HG03442 (cell line): ENCODE measurements around the gene IMP4.

Source experiments
- ATAC-seq: cut with Tn5 transposase; IDR thresholded peaks from one replicate; pipeline ENCODE4 v1.9.1; 2021; ENCODE audit warnings: mild to moderate bottlenecking, moderate library complexity; ENCODE audit not compliant: unreplicated experiment

IMP4 gene

DNA sequence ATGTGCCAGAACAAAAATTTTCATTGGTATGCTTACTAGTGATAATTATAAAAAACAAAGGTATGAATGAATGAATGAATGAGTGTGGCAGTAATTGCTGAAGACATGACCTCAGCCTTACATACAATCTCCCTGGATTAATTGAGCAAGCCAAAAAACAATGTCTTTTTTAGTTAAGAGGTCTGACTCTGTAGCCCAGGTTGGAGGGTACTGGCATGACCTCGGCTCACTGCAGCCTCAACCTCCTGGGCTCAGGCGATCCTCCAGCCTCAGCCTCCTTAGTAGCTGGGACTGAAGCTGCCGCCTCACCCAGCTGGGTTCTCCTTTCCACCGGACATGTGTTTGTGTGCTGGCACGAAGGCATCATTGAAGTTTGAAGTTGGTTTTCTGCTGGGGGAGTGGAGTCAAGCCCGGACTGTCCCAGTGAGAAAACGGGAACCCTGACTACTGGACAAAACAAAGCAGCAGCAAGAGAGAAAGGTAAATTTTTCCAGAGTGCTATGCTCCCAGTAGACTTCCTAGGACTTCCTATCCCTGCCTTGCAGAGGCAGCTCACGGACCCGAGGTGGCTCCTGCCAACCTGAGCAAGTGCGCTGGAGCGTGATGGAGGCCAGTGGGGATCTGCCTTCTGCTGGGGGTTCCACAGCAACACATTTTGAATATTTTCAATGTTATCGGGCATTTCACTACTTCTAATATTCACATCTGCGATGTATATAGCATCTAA, 6.4 kb upstream of the IMP4 start:
- ATAC-seq = no peak

DNA sequence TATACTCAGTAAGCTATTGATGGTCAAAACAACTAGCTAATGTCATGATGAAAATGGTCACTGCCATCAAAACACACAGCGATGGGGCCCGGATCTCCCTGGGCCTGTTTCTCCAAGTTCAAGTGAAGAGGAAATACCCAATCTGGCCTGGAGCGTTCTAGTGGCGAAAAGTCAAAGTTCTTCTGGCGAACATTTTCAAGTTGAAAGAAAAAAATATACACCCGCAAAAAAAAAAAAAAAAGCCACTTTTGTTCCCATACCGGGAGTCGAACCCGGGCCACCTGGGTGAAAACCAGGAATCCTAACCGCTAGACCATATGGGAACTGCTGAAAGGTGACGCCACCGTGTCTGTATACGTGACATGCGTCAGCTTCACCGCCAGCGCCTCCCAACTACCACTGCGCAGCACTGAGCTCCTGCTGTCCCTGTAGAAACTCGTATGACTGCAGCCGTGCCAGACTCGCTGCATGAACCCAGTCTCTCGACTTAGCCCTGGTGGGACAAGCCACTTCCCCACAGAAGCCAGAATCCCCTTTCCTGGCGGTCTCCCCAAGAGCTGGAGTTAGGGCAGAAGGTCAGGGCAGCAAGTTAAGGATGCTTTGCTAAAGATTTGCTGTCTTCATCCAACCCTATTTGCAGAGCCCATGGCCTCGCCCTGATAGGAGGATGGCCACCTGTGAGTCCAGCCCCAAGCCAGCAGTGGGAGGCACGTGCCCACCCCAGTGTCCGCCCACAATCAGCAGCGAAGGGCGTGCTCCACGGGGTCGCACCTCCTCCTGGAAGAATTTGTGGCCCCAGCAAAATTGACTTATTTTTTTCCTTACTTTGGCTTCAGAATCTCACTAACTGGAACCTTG, 5.6 kb upstream of the IMP4 start:
- ATAC-seq = no peak

DNA sequence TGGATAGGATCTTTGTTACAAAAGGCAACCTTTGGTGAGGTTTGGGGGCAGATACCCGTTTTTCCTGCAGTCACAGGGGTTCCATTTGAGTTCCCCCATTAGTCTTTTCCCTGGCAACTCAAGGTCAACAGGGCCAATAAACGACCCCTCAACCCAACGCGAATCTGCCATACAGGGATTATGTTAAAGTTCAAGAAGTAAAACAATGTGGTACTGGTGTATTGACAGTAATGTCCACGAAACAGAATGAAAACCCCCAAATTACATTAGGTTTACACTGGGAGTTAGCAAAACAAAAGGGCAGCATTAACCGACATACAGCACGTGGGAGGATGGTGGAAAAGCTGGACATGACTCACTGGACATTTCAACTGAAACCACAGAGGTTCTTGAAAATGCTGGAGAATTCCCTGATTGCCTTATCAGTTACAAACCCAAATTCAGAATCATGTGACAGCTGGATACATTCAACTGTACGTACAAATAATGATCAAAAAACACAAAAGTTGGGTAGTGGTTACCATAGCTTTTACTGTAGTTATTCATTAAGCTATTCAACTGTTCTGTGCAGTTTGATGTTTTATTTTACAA, 4.9 kb upstream of the IMP4 start:
- ATAC-seq = no peak

DNA sequence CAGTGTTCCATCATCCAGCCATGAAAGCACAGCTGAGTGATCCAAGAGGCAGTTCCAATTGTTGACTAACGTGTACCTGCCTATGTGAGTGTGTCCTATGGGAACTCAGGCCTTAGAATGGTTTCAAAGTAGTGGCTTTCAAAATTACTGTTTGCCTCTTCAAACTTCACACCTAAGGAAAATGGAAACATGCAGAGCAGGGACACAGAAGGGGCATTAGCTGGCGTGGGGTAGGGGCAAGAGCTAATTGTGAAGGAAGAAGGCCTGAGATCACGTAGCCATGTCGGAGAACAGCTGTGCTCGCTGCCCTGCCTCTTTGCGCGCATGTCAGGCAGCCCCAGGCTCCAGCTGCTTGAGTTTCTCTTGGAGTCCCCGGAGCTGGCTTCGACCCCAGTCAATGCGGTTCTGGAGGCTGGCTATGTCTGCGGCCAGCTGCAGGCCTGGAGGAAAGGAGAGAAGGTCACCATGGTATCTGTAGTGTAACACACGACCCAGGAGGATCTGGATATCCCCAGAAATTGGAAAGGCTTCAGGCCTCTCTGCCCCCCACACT, 3.8 kb upstream of the IMP4 start:
- no peak for ATAC-seq

DNA sequence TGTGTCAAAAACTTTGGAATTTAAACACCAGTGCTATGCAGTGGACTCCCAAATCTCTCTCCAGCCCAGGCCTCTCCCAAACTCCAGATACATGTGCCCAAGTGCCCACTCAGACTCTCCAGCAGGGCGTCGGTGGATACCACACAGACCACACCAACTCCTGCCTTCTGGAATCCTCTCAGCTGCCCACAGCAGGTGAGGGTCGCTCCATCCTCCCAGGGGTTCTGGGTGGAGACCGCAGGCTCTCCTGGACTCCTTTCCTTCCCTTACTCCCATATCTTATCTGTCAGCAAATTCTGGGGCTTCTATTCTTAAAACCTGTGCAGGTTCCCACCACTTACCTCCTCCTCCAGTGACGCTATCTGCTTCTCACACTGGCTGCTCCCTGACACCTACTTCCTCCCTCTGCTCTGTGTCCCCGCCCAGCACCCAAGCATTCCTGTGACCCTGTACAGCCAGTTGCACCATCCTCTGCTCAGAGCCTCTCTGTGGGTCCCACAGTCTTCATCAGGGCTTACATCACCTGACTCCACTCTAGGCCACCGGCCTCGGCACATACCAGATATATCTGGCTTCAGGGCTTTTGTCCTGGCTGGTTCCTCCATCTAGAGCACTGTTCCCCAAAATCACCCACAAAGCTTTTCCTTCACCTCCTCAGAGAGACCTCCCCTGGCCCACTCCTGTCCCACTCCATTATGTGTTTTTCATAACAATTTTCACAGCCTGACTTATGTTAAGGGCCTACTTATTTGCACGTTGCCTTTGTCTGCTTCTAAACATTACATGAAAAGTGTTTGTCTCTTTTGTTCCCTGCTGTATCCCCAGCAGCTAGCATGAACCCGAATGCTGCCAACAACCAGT, 2.6 kb upstream of the IMP4 start:
- ATAC-seq = no peak

DNA sequence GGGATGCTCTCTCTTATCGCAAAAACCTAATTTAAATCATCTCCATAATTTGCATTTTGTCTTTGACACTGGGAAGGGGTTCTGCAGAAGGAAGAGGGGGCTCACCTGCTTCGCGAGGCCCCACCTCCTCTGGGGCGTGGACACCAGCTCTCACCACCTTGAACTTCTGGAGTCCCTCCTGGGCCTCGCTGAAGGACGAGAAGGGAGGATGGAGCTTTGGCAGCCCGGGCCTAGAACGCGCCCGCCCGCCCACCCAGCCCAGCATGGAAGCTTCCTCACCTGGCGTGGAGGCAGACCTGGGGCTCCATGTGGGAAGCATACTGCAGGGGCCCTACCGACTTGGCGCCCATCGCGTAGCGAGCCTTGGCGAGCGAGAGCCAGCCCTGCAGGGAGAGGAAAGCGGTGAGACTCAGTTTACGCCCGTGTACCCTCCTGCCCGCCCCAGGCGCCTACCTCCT, 1.1 kb upstream of the IMP4 start:
- peak; percentile 4 for ATAC-seq

DNA sequence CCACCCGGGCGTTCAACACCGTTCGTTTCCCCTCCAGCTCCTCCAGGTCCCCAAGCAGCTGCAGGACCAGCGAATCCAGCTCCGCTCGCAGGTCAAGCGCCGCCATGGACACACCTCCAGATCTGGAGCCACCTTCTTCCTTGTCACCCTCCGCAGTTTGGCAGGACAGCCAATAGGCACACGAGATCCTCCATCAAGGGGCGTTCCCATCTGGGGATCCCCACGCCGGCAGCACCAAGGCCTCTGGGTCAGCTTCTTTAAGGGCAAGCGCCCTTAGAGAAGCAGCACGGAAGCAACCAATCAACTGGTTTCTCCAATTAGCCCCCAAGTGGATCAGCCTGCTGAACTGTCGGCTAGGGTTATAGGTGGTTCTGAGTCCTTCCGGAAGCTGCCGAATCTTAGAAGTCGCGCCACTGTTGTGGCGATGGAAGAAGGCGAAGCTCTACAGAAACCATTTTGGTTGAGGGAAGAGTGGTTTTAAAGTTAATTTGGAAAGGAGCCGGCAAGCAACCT, 621 bp upstream of the IMP4 start:
- ATAC-seq = peak; percentile 71

DNA sequence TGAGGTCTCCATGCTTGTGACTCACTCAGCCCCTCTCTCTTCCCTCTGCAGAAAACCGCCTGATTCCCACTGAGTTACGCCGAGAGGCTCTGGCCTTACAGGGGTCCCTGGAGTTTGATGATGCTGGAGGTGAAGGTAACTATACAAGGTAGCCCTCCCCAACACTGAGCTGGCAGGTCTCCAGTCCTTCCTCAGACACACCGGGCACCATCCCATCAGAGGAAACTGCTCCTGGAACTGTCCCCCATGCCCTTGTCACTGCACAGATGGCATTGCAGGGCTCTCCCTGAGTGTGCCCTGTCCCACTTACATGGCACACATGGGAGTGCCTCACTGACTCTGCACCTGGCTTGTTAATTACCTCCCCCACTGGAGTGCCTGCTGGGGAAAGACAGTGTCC, 1.9 kb downstream of the IMP4 start:
- no peak for ATAC-seq

DNA sequence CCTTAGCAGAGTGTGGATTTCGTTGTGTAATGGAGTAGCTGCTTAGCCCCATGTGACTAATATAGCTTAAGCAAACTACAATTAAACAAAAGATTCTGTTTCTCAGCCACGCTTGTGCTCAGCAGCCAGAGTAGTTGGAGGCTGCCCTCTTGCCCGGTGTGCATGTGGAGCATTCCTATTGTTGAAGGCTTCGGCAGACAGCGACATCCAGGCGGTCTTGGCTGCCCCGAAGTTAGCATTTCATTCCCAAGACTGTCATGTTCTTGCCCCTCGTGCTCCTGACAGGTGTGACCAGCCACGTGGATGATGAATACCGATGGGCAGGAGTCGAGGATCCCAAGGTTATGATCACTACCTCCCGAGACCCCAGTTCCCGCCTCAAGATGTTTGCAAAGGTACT, 2.4 kb downstream of the IMP4 start:
- no peak for ATAC-seq

DNA sequence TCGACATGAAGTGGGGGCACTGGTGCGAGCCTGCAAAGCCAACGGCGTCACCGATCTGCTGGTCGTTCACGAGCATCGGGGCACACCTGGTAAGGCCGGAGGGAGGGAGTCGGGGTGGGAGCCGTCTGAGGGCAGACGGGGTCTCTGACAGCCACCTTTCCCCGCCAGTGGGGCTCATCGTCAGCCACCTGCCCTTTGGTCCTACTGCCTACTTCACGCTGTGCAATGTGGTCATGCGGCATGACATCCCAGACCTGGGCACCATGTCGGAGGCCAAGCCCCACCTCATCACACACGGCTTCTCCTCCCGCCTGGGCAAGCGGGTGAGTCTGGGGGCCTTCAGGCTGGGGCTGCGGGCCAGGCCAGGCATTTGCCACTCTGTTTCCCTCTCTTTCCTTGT, 2.9 kb downstream of the IMP4 start:
- no peak for ATAC-seq

DNA sequence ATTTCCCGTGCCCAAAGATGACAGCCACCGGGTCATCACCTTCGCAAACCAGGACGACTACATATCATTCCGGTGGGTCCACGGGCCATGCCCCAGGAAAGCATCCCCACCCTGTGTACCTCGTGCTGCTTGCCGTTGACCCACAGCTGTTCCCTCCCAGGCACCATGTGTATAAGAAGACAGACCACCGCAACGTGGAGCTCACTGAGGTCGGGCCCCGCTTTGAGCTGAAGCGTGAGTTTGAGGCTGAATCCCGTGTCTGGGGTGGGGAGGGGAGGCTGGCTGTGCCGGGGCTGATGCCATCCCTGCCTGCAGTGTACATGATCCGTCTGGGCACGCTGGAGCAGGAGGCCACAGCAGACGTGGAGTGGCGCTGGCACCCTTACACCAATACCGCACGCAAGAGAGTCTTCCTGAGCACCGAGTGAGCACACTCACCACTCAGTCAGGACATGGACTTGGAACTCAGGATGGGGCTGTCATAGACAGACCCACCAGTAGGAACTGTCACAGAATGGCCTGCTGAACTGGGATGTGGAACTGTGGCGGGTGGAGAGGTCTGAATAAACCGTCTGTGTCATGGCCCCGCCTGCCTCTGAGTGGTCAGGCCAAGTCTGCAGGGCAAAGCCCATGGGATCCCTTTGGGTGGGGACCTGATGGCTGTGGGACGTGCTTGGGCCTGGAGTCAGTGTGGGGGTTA, 3.5 kb downstream of the IMP4 start:
- ATAC-seq = no peak

DNA sequence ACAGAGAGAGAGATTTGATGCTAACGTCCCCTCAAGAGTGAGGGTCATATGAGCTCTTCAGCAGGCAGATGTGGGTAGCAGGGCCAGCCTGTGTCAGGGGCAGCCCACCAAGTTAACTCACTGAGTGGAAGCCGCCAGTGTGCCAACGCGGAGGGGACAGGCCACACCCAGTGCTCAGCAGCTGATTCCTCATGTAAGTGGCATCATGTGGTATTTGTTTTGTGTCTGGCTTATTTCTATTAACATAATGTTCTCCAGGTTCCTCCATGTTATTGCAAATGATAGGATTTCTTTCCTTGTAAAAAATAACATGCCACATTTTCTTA, 4.0 kb downstream of the IMP4 start:
- ATAC-seq = no peak

DNA sequence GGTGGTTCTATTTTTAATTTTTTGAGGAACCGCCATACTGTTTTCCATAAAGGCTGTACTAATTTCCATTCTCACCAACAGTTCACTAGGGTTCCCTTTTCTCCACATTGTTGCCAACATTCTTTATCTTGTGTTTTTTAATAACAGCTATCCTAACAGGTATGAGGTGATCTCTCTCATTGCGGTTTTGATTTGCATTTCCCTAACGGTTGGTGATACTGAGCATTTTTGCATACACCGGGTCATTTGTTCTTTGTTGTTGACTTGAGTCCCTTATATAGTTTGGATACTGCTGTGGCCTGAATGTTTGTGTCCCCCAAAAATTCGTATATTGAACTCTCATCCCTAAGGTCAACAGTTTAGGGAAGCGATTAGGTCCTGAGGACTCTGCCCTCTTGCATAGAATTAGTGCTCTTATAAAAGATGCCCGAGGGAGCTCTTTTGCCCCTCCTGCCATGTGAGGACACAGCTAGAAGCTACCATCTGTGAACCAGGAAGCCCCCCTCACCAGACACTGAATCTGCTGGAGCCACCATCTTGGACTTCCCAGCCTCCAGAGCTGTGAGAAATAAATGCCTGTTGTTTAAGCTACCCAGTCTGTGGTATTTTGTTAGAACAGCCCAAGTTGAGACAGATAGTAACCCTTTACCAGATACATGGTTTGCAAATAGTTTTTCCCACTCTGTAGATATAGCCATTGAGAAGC, 4.7 kb downstream of the IMP4 start:
- ATAC-seq = no peak

DNA sequence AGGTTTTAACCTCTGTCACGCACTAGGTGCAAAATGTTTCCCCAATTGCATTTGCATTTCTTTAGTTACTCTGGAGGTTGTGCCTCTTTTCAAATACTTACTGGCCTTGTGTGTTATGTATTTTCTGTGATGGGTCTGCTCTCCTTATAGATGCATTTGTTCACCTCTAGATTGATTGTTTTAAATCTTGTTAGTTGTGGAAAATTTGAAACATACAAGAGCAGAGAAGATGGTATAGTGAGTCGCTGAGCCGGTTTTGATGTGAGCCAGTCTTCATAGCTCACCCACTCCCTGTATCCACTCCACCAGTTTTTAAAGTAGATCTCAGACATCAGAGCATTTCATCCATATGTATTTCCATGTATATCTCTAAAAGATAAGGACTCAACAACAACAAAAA, 6.5 kb downstream of the IMP4 start:
- ATAC-seq = no peak

DNA sequence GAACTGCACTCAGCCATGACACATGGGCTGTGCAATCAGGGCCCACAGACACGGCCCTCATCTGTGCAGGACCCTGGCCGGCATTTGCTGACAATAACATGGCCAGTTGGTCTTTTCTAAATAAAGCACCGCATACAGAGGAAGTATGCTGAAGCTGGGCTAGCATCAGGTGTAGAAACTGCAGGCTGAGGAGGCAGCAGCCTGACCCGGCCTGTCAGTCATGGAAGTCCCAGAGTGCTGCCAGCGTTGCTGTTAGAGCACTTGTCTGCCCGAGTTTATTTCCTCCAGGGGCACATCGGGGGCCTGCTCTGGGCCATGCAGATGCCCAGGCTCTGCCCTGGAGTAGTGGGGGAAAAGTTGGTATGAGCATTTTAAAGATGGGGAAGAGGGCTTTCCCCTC, 9.0 kb downstream of the IMP4 start:
- ATAC-seq = no peak

DNA sequence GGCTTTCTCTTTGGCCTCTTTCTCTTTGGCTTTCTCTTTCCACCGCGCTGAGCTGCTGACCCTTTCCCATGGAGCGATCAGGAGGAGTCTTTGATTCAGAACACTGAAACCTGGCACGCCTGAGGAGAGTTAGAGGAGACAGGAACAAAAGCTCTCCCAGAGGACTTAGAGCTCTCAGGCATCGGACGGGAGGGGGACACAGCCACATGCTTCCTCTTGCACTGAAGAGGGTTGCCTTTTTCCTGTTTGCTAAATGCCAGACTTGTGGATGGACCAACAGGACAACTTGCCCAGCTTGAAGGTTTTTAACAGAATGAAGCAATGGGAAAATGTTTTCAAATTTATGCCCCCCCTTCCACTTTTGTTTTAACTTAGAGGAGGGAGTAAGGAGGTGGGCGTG, 9.5 kb downstream of the IMP4 start:
- ATAC-seq = no peak

DNA sequence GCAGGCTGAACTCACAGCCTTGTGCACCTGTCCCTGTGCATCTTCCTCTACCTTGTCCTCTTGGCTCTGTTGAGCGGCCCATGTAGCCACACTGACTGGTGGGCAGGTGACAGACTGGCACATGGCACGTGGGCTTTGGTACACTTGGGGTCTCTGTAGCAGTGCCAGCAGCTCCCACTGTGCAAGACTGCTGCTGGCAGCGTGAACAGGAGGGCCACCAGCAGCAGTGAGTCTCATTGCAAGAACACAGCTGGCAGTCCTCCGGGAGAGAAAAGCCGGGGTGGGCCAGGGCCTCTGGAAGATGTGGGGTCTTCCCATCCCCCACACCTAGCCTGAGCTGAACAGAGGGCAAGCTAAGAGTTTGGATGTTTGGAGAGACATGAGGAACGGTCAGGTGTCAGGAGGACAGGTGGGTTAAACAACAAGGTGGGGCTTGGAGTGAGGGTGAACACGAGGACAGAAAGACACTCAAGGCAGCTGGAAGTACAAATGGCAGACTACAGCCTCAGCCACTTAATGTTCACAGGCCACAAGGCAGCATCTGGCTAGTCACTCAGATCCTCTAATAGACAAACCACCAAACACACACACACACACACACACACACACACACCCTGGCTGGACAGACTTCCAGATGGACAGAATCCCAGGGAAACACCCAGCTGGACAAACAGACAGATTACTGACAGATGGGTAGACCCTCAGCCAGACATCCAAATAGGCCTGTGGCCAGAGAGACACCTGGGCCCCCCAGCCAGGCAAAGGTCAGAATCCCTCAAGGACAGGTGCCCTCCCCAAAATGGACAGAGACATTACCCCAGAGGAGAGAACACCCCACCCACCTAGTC, 10.8 kb downstream of the IMP4 start:
- no peak for ATAC-seq

DNA sequence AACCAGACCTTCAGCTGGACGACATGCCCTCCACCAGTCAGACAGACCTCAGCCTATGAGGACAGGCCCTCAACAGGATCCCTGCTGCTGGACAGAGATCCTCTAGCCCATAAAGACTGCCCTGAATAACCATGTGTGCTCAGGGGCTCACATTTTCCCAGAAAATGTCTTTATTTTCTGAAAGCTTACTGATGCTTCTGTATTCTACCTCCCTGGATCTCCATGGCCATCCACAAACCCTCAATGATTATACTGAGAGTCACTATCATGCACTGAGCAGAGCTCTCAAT, 11.4 kb downstream of the IMP4 start:
- no peak for ATAC-seq

DNA sequence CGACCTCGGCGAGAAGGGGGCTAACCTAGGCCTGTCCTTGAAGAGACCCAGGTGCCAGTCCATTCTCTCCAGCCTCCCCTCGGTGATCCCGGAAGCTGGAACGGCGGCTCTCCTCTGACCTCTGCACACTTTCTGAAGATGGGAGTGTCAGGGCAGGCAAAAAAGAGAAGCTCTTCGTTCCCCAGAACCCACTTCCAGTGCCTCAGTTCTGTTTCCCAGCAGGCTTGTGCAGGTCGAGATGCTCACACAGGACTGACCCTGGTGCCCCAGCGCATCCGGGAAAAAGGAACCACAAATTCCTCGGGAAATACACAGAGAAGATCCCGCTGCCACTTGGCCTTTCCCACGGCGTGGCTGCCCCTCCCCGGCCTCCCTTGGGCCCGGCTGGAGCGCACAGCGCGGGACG, 12.5 kb downstream of the IMP4 start:
- ATAC-seq = no peak
